Neural cell (in vitro differentiated cells): ENCODE measurements around the gene ZNF512B. TPM values are rescaled to one million over a fixed set of nuclear protein-coding genes. Genes with fewer than 3 reads are reported as not detected.
A peak's percentile ranks its signal among the peaks of the same experiment; 100 is the strongest.

ENCODE experiments used
- H2AFZ ChIP-seq: fragments of 200-600, 300-800 bp; sonication (generic), shearing (Covaris generic); 2 replicates; pipeline ENCODE4 v1.6.0; 2014; ENCODE audit warnings: low read depth, mild to moderate bottlenecking, antibody characterized with exemption, low read length, moderate library complexity
- H3F3A ChIP-seq: fragments of 200-600 bp; shearing (Covaris generic); 2 replicates; pipeline ENCODE4 v1.6.1; 2016; ENCODE audit warnings: mild to moderate bottlenecking, moderate library complexity, mixed read lengths, antibody characterized with exemption, low read length; ENCODE audit not compliant: insufficient read depth, poor library complexity, severe bottlenecking
- H3K27ac ChIP-seq: fragments of 200-600, 300-800 bp; sonication (generic), shearing (Covaris generic); 2 replicates; pipeline ENCODE4 v1.5.1; 2014; ENCODE audit warnings: mild to moderate bottlenecking, low read length, moderate library complexity
- H3K27me3 ChIP-seq: fragments of 300-800, 200-600 bp; sonication (generic), shearing (Covaris generic); 2 replicates; pipeline ENCODE4 v1.6.0; 2014; ENCODE audit warnings: mild to moderate bottlenecking, low read depth, low read length, moderate library complexity; ENCODE audit not compliant: insufficient read depth
- H3K36me3 ChIP-seq: fragments of 300-800, 200-600 bp; sonication (generic), shearing (Covaris generic); 2 replicates; pipeline ENCODE4 v1.5.1; 2014; ENCODE audit warnings: mild to moderate bottlenecking, antibody characterized with exemption, low read length, moderate library complexity; ENCODE audit not compliant: insufficient read depth
- H3K4me2 ChIP-seq: fragments of 300-800, 200-600 bp; sonication (generic), shearing (Covaris generic); 2 replicates; pipeline ENCODE4 v1.6.0; 2014; ENCODE audit warnings: mild to moderate bottlenecking, low read length
- H3K4me3 ChIP-seq: fragments of 300-800, 200-600 bp; sonication (generic), shearing (Covaris generic); 2 replicates; pipeline ENCODE4 v1.5.1; 2014; ENCODE audit warnings: mild to moderate bottlenecking, low read length, moderate library complexity
- H3K79me2 ChIP-seq: fragments of 200-600 bp; shearing (Covaris generic); replicated peaks from 2 replicates; pipeline ENCODE4 v1.6.0; 2014; ENCODE audit warnings: mild to moderate bottlenecking, low read length, moderate library complexity; ENCODE audit not compliant: insufficient read depth
- H3K9ac ChIP-seq: fragments of 300-800, 200-600 bp; sonication (generic), shearing (Covaris generic); 2 replicates; pipeline ENCODE4 v1.6.1; 2016; ENCODE audit warnings: mild to moderate bottlenecking, low read length, mixed read lengths
- H3K9me2 ChIP-seq: fragments of 200-600 bp; shearing (Covaris generic); 2 replicates; pipeline ENCODE4 v1.6.1; 2016; ENCODE audit warnings: mild to moderate bottlenecking, low read length, mixed read lengths; ENCODE audit not compliant: insufficient read depth
- H3K9me3 ChIP-seq: fragments of 200-600, 300-800 bp; sonication (generic), shearing (Covaris generic); 2 replicates; pipeline ENCODE4 v1.6.1; 2016; ENCODE audit warnings: mild to moderate bottlenecking, mixed run types, low read length, moderate library complexity, mixed read lengths
- H4K20me1 ChIP-seq: fragments of 200-600 bp; shearing (Covaris generic); 2 replicates; pipeline ENCODE4 v1.6.1; 2016; ENCODE audit warnings: mild to moderate bottlenecking, mixed run types; ENCODE audit not compliant: insufficient read depth
- CTCF ChIP-seq: fragments of 450-650 bp; IDR thresholded peaks from 2 replicates; pipeline ENCODE4 v1.5.1; 2014; ENCODE audit warnings: antibody characterized with exemption, mild to moderate bottlenecking, moderate library complexity; ENCODE audit not compliant: poor library complexity, severe bottlenecking
- EP300 ChIP-seq: fragments of 450-650 bp; conservative IDR thresholded peaks from 2 replicates; pipeline ENCODE4 v1.6.1; 2014; ENCODE audit warnings: antibody characterized with exemption, mild to moderate bottlenecking, moderate library complexity; ENCODE audit not compliant: poor library complexity, severe bottlenecking
- EZH2 ChIP-seq: fragments of 200-600, 300-800 bp; shearing (Covaris generic), sonication (generic); IDR thresholded peaks from 2 replicates; pipeline ENCODE4 v1.6.1; 2014; ENCODE audit warnings: antibody characterized with exemption, low read length, borderline replicate concordance, mild to moderate bottlenecking; ENCODE audit not compliant: insufficient read depth, poor library complexity, severe bottlenecking
- MXI1 ChIP-seq: fragments of 450-650 bp; conservative IDR thresholded peaks from 2 replicates; pipeline ENCODE4 v1.6.1; 2014; ENCODE audit warnings: antibody characterized with exemption, mild to moderate bottlenecking; ENCODE audit not compliant: poor library complexity, severe bottlenecking
- POLR2AphosphoS5 ChIP-seq: IDR thresholded peaks from 2 replicates; pipeline ENCODE4 v1.6.1; 2012
- RAD21 ChIP-seq: fragments of 450-650 bp; conservative IDR thresholded peaks from 2 replicates; pipeline ENCODE4 v1.6.1; 2014; ENCODE audit warnings: antibody characterized with exemption, mild to moderate bottlenecking, moderate library complexity
- SMC3 ChIP-seq: fragments of 450-650 bp; conservative IDR thresholded peaks from 2 replicates; pipeline ENCODE4 v1.6.1; 2014; ENCODE audit warnings: antibody characterized with exemption, mild to moderate bottlenecking, moderate library complexity; ENCODE audit not compliant: poor library complexity
- TAF1 ChIP-seq: IDR thresholded peaks from 2 replicates; pipeline ENCODE4 v1.6.1; 2012; ENCODE audit warnings: low read depth
- polyA plus RNA-seq: library from polyadenylated mRNA; depleted of rRNA; stranded (reverse); fragments of >200 nt; gene quantifications from 2 replicates; pipeline ENCODE4 v1.2.3, GENCODE V29; 2014
- TF ChIP-seq, protein P1 (sequence below): IDR thresholded peaks from 2 replicates; pipeline ENCODE4 v1.6.1; 2012; ENCODE audit warnings: borderline replicate concordance

ZNF512B gene
- polyA plus RNA-seq, 1 donor from 2014 or later, result 25.7 TPM

GRCh38 chr20:63978319-63979228 is 8.8 kb upstream of the ZNF512B start:
- Histone ChIP-seq H3K9me3 (no peaks in the 10 kb centered on the region), H3K27me3 (no peaks in the 10 kb centered on the region), H3K36me3 (no peaks in the 10 kb centered on the region), H4K20me1 (no peaks in the 10 kb centered on the region), H3K9me2 (no peaks in the 10 kb centered on the region), H3K79me2 (peaks cover 19% of the 10 kb centered on the region), H2AFZ (peak overlapping the region; percentile 69), H3K4me2 (peak overlapping the region; percentile 65), H3K4me3 (peak overlapping the region; percentile 96), H3F3A (no peaks in the 10 kb centered on the region), H3K9ac (peak overlapping the region; percentile 84), H3K27ac (peak overlapping the region; percentile 54)
- TF ChIP-seq MXI1 (peak; percentile 15), EP300 (no peak), EZH2 (no peak), TAF1 (no peak), POLR2AphosphoS5 (no peak)

- Histone ChIP-seq H3K36me3 (no peaks in the 10 kb centered on the region), H3K4me3 (peak overlapping the region; percentile 96), H4K20me1 (no peaks in the 10 kb centered on the region), H3K9me3 (no peaks in the 10 kb centered on the region), H3K79me2 (peaks cover 13% of the 10 kb centered on the region), H3K27ac (no peak overlapping the region), H3K9ac (peak overlapping the region; percentile 84), H3K27me3 (no peaks in the 10 kb centered on the region), H3K9me2 (no peaks in the 10 kb centered on the region), H3K4me2 (peak overlapping the region; percentile 65), H3F3A (no peaks in the 10 kb centered on the region), H2AFZ (no peak overlapping the region)
- no peak for TF ChIP-seq SMC3
- TF ChIP-seq MXI1, result no peak
- TF ChIP-seq, protein P1, sequence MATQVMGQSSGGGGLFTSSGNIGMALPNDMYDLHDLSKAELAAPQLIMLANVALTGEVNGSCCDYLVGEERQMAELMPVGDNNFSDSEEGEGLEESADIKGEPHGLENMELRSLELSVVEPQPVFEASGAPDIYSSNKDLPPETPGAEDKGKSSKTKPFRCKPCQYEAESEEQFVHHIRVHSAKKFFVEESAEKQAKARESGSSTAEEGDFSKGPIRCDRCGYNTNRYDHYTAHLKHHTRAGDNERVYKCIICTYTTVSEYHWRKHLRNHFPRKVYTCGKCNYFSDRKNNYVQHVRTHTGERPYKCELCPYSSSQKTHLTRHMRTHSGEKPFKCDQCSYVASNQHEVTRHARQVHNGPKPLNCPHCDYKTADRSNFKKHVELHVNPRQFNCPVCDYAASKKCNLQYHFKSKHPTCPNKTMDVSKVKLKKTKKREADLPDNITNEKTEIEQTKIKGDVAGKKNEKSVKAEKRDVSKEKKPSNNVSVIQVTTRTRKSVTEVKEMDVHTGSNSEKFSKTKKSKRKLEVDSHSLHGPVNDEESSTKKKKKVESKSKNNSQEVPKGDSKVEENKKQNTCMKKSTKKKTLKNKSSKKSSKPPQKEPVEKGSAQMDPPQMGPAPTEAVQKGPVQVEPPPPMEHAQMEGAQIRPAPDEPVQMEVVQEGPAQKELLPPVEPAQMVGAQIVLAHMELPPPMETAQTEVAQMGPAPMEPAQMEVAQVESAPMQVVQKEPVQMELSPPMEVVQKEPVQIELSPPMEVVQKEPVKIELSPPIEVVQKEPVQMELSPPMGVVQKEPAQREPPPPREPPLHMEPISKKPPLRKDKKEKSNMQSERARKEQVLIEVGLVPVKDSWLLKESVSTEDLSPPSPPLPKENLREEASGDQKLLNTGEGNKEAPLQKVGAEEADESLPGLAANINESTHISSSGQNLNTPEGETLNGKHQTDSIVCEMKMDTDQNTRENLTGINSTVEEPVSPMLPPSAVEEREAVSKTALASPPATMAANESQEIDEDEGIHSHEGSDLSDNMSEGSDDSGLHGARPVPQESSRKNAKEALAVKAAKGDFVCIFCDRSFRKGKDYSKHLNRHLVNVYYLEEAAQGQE, result no peak
- TF ChIP-seq CTCF, result no peak
- TF ChIP-seq RAD21, result no peak
- no peak for TF ChIP-seq EP300
- TF ChIP-seq TAF1, result no peak
- TF ChIP-seq EZH2, result no peak
- TF ChIP-seq POLR2AphosphoS5, result no peak
Observed at GRCh38 chr20:63977739-63978276, 8.1 kb upstream of the ZNF512B start.
